H1 (cell line): ENCODE results near the gene STRN4. TPM values are rescaled to one million over a fixed set of nuclear protein-coding genes. Genes with fewer than 3 reads are reported as not detected.

Experiments
- CTCF ChIA-PET: fragments of 300-600 bp; sonication (Branson Sonifier 250); formaldehyde crosslinking; loops from one replicate; lab custom pipeline; 2021; ENCODE audit not compliant: partially characterized antibody; lab: Charles Lee
- POLR2A ChIA-PET: fragments of 300-600 bp; sonication (Branson Sonifier 250); formaldehyde crosslinking; loops from one replicate; lab custom pipeline; 2021; ENCODE audit warnings: inconsistent platforms; ENCODE audit not compliant: partially characterized antibody; lab: Charles Lee
- DNase-seq, 2 experiments: peaks; one replicate each; pipeline versions ENCODE4 v3.0.0 to v3.0.0-alpha.2; 2010 to 2022; ENCODE audit warnings: low spot score in 2 of 2, low read depth in 1 of 2, mixed read lengths in 1 of 2
- FAIRE-seq: peaks from 2 replicates; lab custom pipeline; 2011; peaks lifted over from hg19 to GRCh38; lab: Jason Lieb, UNC
- H2AFZ ChIP-seq: 2 replicates; pipeline ENCODE4 v1.8.1; 2012; ENCODE audit warnings: low read length, inconsistent platforms
- H2AK5ac ChIP-seq: 2 replicates; pipeline ENCODE4 v1.6.1; 2013; ENCODE audit warnings: low read depth, low read length
- H2BK120ac ChIP-seq: replicated peaks from 2 replicates; pipeline ENCODE3; 2013; ENCODE audit warnings: low read depth, low read length, inconsistent platforms
- H2BK12ac ChIP-seq: 2 replicates; pipeline ENCODE4 v1.6.1; 2013; ENCODE audit warnings: low read depth, low read length
- H2BK15ac ChIP-seq: 2 replicates; pipeline ENCODE4 v1.6.1; 2013; ENCODE audit warnings: low read length
- H2BK20ac ChIP-seq: 2 replicates; pipeline ENCODE4 v1.6.1; 2013; ENCODE audit warnings: low read length
- H2BK5ac ChIP-seq: 2 replicates; pipeline ENCODE4 v1.6.1; 2013; ENCODE audit warnings: low read depth, low read length
- H3K14ac ChIP-seq: 2 replicates; pipeline ENCODE4 v1.6.1; 2013; ENCODE audit warnings: inconsistent platforms; ENCODE audit not compliant: insufficient read length
- H3K18ac ChIP-seq: 2 replicates; pipeline ENCODE4 v1.6.1; 2013; ENCODE audit warnings: low read length; ENCODE audit errors: extremely low read depth
- H3K23ac ChIP-seq: 2 replicates; pipeline ENCODE4 v1.6.1; 2013; ENCODE audit warnings: inconsistent platforms; ENCODE audit not compliant: insufficient read length
- H3K23me2 ChIP-seq: 2 replicates; pipeline ENCODE4 v1.6.1; 2013; ENCODE audit warnings: low read depth, low read length
- H3K27ac ChIP-seq: 2 replicates; pipeline ENCODE4 v1.6.1; 2011; ENCODE audit warnings: low read depth, low read length, inconsistent platforms
- H3K27me3 ChIP-seq, 4 experiments: replicated peaks in 1 of 4; 1 replicate in 1 of 4; 2 replicates in 3 of 4; pipeline versions ENCODE4 v1.6.1 to v1.8.1; 2011 to 2013; ENCODE audit warnings: low read length in 3 of 4, mild to moderate bottlenecking in 3 of 4, inconsistent platforms in 2 of 4, mixed read lengths in 2 of 4, moderate library complexity in 1 of 4; ENCODE audit not compliant: control insufficient read depth in 3 of 4, insufficient read depth in 3 of 4; ENCODE audit errors: extremely low read depth in 1 of 4
- H3K36me3 ChIP-seq, 4 experiments: 2 replicates each; pipeline versions ENCODE4 v1.6.1 to v1.8.1; 2011 to 2013; ENCODE audit warnings: mild to moderate bottlenecking in 4 of 4, low read length in 3 of 4, moderate library complexity in 2 of 4, control low read depth in 1 of 4, inconsistent platforms in 1 of 4; ENCODE audit not compliant: insufficient read depth in 4 of 4, control insufficient read depth in 2 of 4
- H3K4ac ChIP-seq: replicated peaks from 2 replicates; pipeline ENCODE3; 2013; ENCODE audit warnings: low read length, low read depth, mixed read lengths, inconsistent platforms; ENCODE audit not compliant: insufficient read length
- H3K4me1 ChIP-seq, 4 experiments: replicated peaks in 1 of 4; 1 replicate in 1 of 4; 2 replicates in 3 of 4; pipeline versions ENCODE4 v1.6.1 to v1.8.1; 2011 to 2013; ENCODE audit warnings: low read length in 3 of 4, inconsistent platforms in 2 of 4, mixed read lengths in 1 of 4; ENCODE audit not compliant: insufficient read depth in 4 of 4, control insufficient read depth in 3 of 4
- H3K4me2 ChIP-seq, 2 experiments: 2 replicates each; pipeline versions ENCODE4 v1.6.1 to v1.8.1; 2011 to 2013; ENCODE audit warnings: low read depth in 2 of 2, low read length in 2 of 2, control low read depth in 1 of 2, inconsistent platforms in 1 of 2, mild to moderate bottlenecking in 1 of 2; ENCODE audit not compliant: insufficient read depth in 1 of 2
- H3K4me3 ChIP-seq, 4 experiments: fragments of 200-600, 300-600 bp in 1 of 4; sonication (generic), shearing (Covaris generic), sonication (Bioruptor Twin) in 1 of 4; 2 replicates each; pipeline versions ENCODE4 v1.5.1 to v1.8.1; 2011 to 2016; ENCODE audit warnings: low read length in 4 of 4, low read depth in 3 of 4, control low read depth in 2 of 4, inconsistent platforms in 2 of 4, mild to moderate bottlenecking in 2 of 4, mixed read lengths in 1 of 4, moderate library complexity in 1 of 4; ENCODE audit not compliant: insufficient read depth in 2 of 4; ENCODE audit errors: extremely low read depth in 1 of 4
- H3K56ac ChIP-seq: replicated peaks from 2 replicates; pipeline ENCODE3; 2013; ENCODE audit warnings: low read depth, mild to moderate bottlenecking, mixed read lengths, low read length, inconsistent platforms; ENCODE audit not compliant: insufficient read length
- H3K79me1 ChIP-seq: 2 replicates; pipeline ENCODE4 v1.6.1; 2013; ENCODE audit warnings: low read depth, low read length, control low read depth
- H3K79me2 ChIP-seq, 2 experiments: 2 replicates each; pipeline versions ENCODE4 v1.6.1 to v1.8.1; 2012 to 2013; ENCODE audit warnings: low read length in 2 of 2, mild to moderate bottlenecking in 2 of 2, inconsistent platforms in 1 of 2; ENCODE audit not compliant: insufficient read depth in 2 of 2, control insufficient read depth in 1 of 2
- H3K9ac ChIP-seq, 4 experiments: replicated peaks in 1 of 4; 1 replicate in 1 of 4; 2 replicates in 3 of 4; pipeline versions ENCODE4 v1.6.1 to v1.8.1; 2011 to 2013; ENCODE audit warnings: low read depth in 3 of 4, low read length in 3 of 4, control low read depth in 2 of 4, mild to moderate bottlenecking in 2 of 4, moderate library complexity in 2 of 4, inconsistent platforms in 1 of 4; ENCODE audit errors: extremely low read depth in 1 of 4
- H3K9me3 ChIP-seq, 2 experiments: 2 replicates each; pipeline versions ENCODE4 v1.6.1 to v1.8.1; 2012 to 2013; ENCODE audit warnings: mild to moderate bottlenecking in 2 of 2, moderate library complexity in 2 of 2, control low read depth in 1 of 2, inconsistent platforms in 1 of 2, low read depth in 1 of 2, low read length in 1 of 2, mixed read lengths in 1 of 2; ENCODE audit not compliant: insufficient read depth in 2 of 2
- H4K20me1 ChIP-seq, 2 experiments: replicated peaks in 1 of 2; 2 replicates each; pipeline versions ENCODE3 to v1.8.1; 2011 to 2013; ENCODE audit warnings: inconsistent platforms in 2 of 2, low read length in 2 of 2, mild to moderate bottlenecking in 1 of 2; ENCODE audit not compliant: insufficient read depth in 2 of 2, control insufficient read depth in 1 of 2
- H4K5ac ChIP-seq: 2 replicates; pipeline ENCODE4 v1.6.1; 2013; ENCODE audit warnings: low read length, low read depth, mixed read lengths, inconsistent platforms; ENCODE audit not compliant: insufficient read length
- H4K8ac ChIP-seq: 2 replicates; pipeline ENCODE4 v1.8.0; 2013; ENCODE audit warnings: mild to moderate bottlenecking, moderate library complexity, low read length, inconsistent platforms; ENCODE audit not compliant: insufficient read depth; ENCODE audit errors: extremely low read depth
- H4K91ac ChIP-seq: replicated peaks from 2 replicates; pipeline ENCODE3; 2013; ENCODE audit warnings: low read length, mixed read lengths, inconsistent platforms; ENCODE audit not compliant: insufficient read length
- POLR2AphosphoS5 ChIP-seq: IDR thresholded peaks from 2 replicates; pipeline ENCODE4 v1.6.1; 2011; ENCODE audit warnings: low read depth, low read length
- WGBS, 2 experiments: shearing (Covaris generic) in 1 of 2; methylation state at CpG; one replicate each; pipeline versions ENCODE4 v1.1.6 to v1.1.7; 2013 to 2015; ENCODE audit warnings: low lambda C conversion rate in 2 of 2, mixed read lengths in 2 of 2, inconsistent platforms in 1 of 2, low coverage in 1 of 2, missing lambda C conversion rate in 1 of 2; ENCODE audit not compliant: insufficient replicate concordance in 2 of 2, insufficient coverage in 1 of 2, insufficient read length in 1 of 2; ENCODE audit errors: extremely low coverage in 1 of 2, missing lambda C conversion rate in 1 of 2; 5-methylcytosine and 5-hydroxymethylcytosine counted together
- polyA plus RNA-seq, 7 experiments: library from polyadenylated mRNA; depleted of rRNA in 3 of 7; stranded (reverse) in 5 of 7; unstranded in 2 of 7; fragments of >200 nt in 5 of 7; fragments of 200-250 nt in 2 of 7; gene quantifications; 1 replicate in 5 of 7; 2 replicates in 1 of 7; 4 replicates in 1 of 7; pipeline versions ENCODE4 v1.2.1 to v1.2.3, GENCODE V29; 2011 to 2013; ENCODE audit warnings: missing spikeins in 2 of 7, mixed read lengths in 2 of 7
- total RNA-seq: library from RNA; stranded (reverse); fragmentation: NEBNext Ultra II Directional; extraction: Animal tissue kit (Norgen Biotek cat#: 25700); gene quantifications from 2 replicates; pipeline ENCODE4 v1.2.1, GENCODE V29; 2021

The STRN4 gene
- total and polyA plus RNA-seq, 2 of the 8 experiments (the other 6 are each of a cell fraction or from before 2014, with no cell fraction given) = 120 to 187 TPM

DNA sequence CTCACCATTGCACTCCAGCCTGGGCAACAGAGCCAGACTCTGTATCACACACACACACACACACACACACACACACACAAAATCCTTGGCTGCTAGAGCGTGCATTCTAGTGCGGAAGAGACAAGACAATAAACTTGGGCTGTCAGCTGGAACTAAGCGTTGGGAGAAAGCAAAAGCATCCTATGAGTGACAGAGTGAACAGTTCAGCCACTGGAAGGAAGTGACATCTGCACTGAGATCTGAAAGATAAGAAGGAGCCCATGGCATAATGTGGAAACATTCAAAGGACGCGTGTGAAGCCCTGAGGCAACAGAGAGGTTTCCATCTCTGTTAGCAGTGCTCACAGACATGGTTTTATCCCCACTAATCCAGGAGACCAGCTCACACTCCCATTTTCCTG, 45.7 kb upstream of the STRN4 start:
- Histone ChIP-seq H4K20me1 (peaks cover 0 to 2% of the 10 kb centered on the region in 2 experiments), H2BK5ac (no peak overlapping the region), H3K27me3 (no peaks in the 10 kb centered on the region; a peak in 1 of 7 replicates), H3K14ac (no peak overlapping the region), H2BK12ac (no peak overlapping the region), H3K79me2 (peaks cover 11 to 14% of the 10 kb centered on the region in 2 experiments), H3K27ac (no peak overlapping the region), H4K8ac (no peak overlapping the region), H3K79me1 (no peaks in the 10 kb centered on the region), H3K23ac (no peak overlapping the region), H3K4ac (no peak overlapping the region), H3K56ac (no peak overlapping the region), H2AFZ (no peak overlapping the region), H2AK5ac (no peak overlapping the region), H3K4me3 (no peak overlapping the region), H2BK20ac (no peak overlapping the region), H3K36me3 (no peaks in the 10 kb centered on the region), H3K9ac (no peak overlapping the region), H2BK120ac (no peak overlapping the region), H3K4me1 (no peaks in the 10 kb centered on the region; a peak in 2 of 7 replicates), H4K5ac (no peak overlapping the region), H3K18ac (no peak overlapping the region), H3K9me3 (no peaks in the 10 kb centered on the region), H2BK15ac (no peak overlapping the region), H3K4me2 (no peak overlapping the region), H3K23me2 (peaks cover 4% of the 10 kb centered on the region; the same call in 1 of the 2 replicates), H4K91ac (no peak overlapping the region)
- ChIA-PET CTCF (interaction anchor here (1.1 to 1.4 kb wide), 3 partner anchors 14 to 39 kb away, joined by 3 to 7 read pairs (median 5); no protein-coding TSS in a partner anchor), POLR2A (interaction anchor here (0.5 to 18.4 kb wide), 3 partner anchors 9 to 320 kb away, joined by 3 to 333 read pairs (median 4); no protein-coding TSS in a partner anchor)
- no peak for FAIRE-seq
- DNase-seq = no peak
- 95% methylated on average over 5 of the region's 5 CpGs; no CpG with 5 or more reads in 1 of the 2 experiments for WGBS, 2 experiments
- TF ChIP-seq POLR2AphosphoS5 = no peak
